KMS-11 (cell line): Measurements from ENCODE around the gene THSD7A.

Experiments
- H2AFZ ChIP-seq: fragments of 200-600 bp; sonication (generic); 2 replicates; pipeline ENCODE4 v1.6.1; 2016; ENCODE audit warnings: antibody characterized with exemption, mixed run types, low read depth
- H3K27ac ChIP-seq: fragments of 200-600 bp; sonication (generic); 2 replicates; pipeline ENCODE4 v1.6.1; 2016; ENCODE audit warnings: mild to moderate bottlenecking, mixed run types
- H3K27me3 ChIP-seq: fragments of 200-600 bp; sonication (generic); 2 replicates; pipeline ENCODE4 v1.6.1; 2017; ENCODE audit warnings: mild to moderate bottlenecking, low read depth, mixed run types, moderate library complexity; ENCODE audit not compliant: insufficient read depth
- H3K36me3 ChIP-seq: fragments of 200-600 bp; sonication (generic); 2 replicates; pipeline ENCODE4 v1.6.1; 2017; ENCODE audit warnings: mild to moderate bottlenecking, mixed run types; ENCODE audit not compliant: insufficient read depth
- H3K4me1 ChIP-seq: fragments of 200-600 bp; sonication (generic); 2 replicates; pipeline ENCODE4 v1.6.1; 2016; ENCODE audit warnings: mild to moderate bottlenecking, low read depth, mixed run types; ENCODE audit not compliant: poor library complexity, severe bottlenecking
- H3K4me2 ChIP-seq: fragments of 200-600 bp; sonication (generic); 2 replicates; pipeline ENCODE4 v1.7.0; 2016; ENCODE audit warnings: mild to moderate bottlenecking, mixed run types
- H3K4me3 ChIP-seq: fragments of 200-600 bp; sonication (generic); IDR thresholded peaks from 2 replicates; pipeline ENCODE4 v1.6.1; 2017; ENCODE audit warnings: low read depth, low read length, mixed read lengths; ENCODE audit not compliant: insufficient read depth
- H3K79me2 ChIP-seq: fragments of 200-600 bp; sonication (generic); 2 replicates; pipeline ENCODE4 v1.6.1; 2016; ENCODE audit warnings: low read depth, mixed run types; ENCODE audit not compliant: insufficient read depth
- H3K9ac ChIP-seq: fragments of 200-600 bp; sonication (generic); 2 replicates; pipeline ENCODE4 v1.6.1; 2016; ENCODE audit warnings: mild to moderate bottlenecking, mixed run types
- H4K20me1 ChIP-seq: fragments of 200-600 bp; sonication (generic); 2 replicates; pipeline ENCODE4 v1.6.1; 2016; ENCODE audit warnings: mild to moderate bottlenecking, mixed run types; ENCODE audit not compliant: insufficient read depth
- CTCF ChIP-seq: fragments of 200-600 bp; sonication (generic); conservative IDR thresholded peaks from 2 replicates; pipeline ENCODE4 v1.6.1; 2017; ENCODE audit warnings: low read depth, mild to moderate bottlenecking, antibody characterized with exemption, low read length, moderate library complexity, mixed read lengths

Gene THSD7A

DNA sequence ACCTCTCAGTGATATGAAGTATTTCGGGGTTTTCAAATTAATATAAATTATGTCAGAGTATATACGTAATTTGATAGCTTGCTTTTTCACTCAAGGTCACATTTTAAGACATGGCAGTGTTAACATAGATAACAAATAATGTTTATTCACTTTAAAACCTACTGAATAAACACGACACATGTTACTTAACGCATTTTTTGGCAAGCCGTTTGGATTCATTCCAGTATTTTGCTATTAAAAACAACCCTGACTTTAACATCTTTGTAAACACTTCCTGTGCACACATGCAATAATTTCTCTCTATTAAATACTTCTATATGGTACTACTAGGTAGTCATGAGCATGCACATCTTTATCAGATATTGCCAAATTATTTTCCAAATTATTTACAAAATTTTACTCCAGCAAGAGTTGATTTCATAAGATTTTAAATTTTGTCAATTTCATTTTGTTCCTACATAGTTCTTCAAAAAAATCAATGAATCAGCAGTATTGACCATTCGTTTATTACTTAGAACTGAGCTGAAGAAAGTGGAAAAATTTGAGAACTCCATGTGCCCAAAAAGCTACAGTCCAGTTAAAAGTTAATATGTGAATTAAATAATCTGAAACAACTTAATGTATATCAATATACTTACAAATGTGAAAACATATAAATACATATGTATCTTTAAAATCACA is 26.8 kb upstream of the THSD7A start:
- Histone ChIP-seq H3K27ac (no peak overlapping the region), H3K9ac (no peak overlapping the region), H3K4me2 (no peak overlapping the region), H3K4me1 (no peaks in the 10 kb centered on the region), H2AFZ (no peak overlapping the region), H3K4me3 (no peak overlapping the region), H3K36me3 (no peaks in the 10 kb centered on the region), H4K20me1 (no peaks in the 10 kb centered on the region), H3K27me3 (no peaks in the 10 kb centered on the region), H3K79me2 (no peaks in the 10 kb centered on the region)
- no peak for TF ChIP-seq CTCF

DNA sequence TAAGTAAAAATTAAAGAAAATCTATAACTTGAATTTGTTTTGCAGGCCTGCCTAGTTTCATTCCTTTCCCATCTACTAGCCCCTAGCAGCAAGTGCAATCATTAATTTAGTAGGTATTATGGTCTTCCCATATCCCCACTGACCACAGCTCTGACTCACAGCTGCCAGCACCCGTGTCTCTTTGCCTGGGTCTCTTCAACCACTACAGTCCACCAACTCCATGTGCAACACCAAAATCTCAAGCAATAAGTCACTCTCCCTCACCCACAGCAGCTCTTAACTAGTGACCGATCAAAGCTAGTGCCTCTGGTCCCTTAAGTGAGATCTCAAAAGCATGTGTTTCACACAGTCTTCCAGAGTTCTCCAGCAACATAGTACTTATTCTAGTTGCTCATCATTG is 26.0 kb upstream of the THSD7A start:
- no peak overlapping the region for H3K27ac ChIP-seq

GRCh38 chr7:11848251-11848650 is 16.3 kb upstream of the THSD7A start:
- no peaks in the 10 kb centered on the region for H3K36me3 ChIP-seq
- H3K79me2 ChIP-seq, result no peaks in the 10 kb centered on the region
- H3K9ac ChIP-seq, result no peak overlapping the region
- no peak overlapping the region for H3K27ac ChIP-seq
- no peak overlapping the region for H3K4me3 ChIP-seq
- TF ChIP-seq CTCF, result no peak
- no peaks in the 10 kb centered on the region for H3K4me1 ChIP-seq
- H4K20me1 ChIP-seq, result no peaks in the 10 kb centered on the region
- no peak overlapping the region for H2AFZ ChIP-seq
- H3K27me3 ChIP-seq, result no peaks in the 10 kb centered on the region
- no peak overlapping the region for H3K4me2 ChIP-seq

More for the DNA sequence above, 26.0 kb upstream of the THSD7A start:
- no peak overlapping the region for H3K4me2 ChIP-seq
- H3K9ac ChIP-seq, result no peak overlapping the region
- no peak for TF ChIP-seq CTCF
- no peak overlapping the region for H3K4me3 ChIP-seq
- H3K27me3 ChIP-seq, result no peaks in the 10 kb centered on the region
- no peaks in the 10 kb centered on the region for H3K4me1 ChIP-seq
- H3K79me2 ChIP-seq, result no peaks in the 10 kb centered on the region
- H2AFZ ChIP-seq, result no peak overlapping the region
- no peaks in the 10 kb centered on the region for H4K20me1 ChIP-seq
- H3K36me3 ChIP-seq, result no peaks in the 10 kb centered on the region

DNA sequence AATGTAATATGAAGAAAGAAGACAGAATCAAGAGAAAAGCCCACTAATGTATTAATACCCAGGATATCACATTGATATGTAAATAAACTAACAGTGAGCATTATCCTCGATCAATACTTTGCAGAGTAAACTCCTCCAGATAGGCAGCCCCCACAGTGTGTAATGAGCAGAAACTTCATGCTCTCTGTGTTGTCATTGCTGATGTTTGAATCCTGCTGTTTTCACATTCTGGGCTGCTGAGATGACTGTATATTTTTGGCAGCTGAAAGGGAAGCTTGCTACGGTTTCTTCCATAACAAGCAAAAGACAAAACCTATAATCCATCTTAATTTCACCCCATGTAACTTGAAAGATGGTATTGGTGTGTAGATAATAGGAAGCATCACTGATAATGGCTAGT is 15.3 kb upstream of the THSD7A start:
- no peak overlapping the region for H3K27ac ChIP-seq
- H3K4me1 ChIP-seq, result no peaks in the 10 kb centered on the region
- no peak overlapping the region for H3K9ac ChIP-seq
- H3K79me2 ChIP-seq, result no peaks in the 10 kb centered on the region
- H3K27me3 ChIP-seq, result no peaks in the 10 kb centered on the region
- no peak for TF ChIP-seq CTCF
- no peak overlapping the region for H3K4me3 ChIP-seq
- H3K4me2 ChIP-seq, result no peak overlapping the region
- H2AFZ ChIP-seq, result no peak overlapping the region
- H3K36me3 ChIP-seq, result no peaks in the 10 kb centered on the region
- no peaks in the 10 kb centered on the region for H4K20me1 ChIP-seq
